Posterior vena cava (tissue), 2 donors: ENCODE data around the gene TGOLN2. TPM values are rescaled to one million over a fixed set of nuclear protein-coding genes. Genes with fewer than 3 reads are reported as not detected.
"Not testable (repeated sequence)": the region's sequence is repeated elsewhere in the genome, so short reads cannot be mapped to it uniquely, and the experiment has no call there.

Experiments
- DNase-seq: peaks from one replicate; pipeline ENCODE4 v3.0.0-alpha.2; 2020; ENCODE audit warnings: low spot score
- intact Hi-C, 2 donors: fragments of 100-400 bp; cut with DNase I; formaldehyde crosslinking; loops; one replicate each; pipeline versions ENCODE4 v1.14.1 to v1.14.2; 2022 to 2023
- long read RNA-seq, 2 donors: library from polyadenylated mRNA; unstranded; transcript quantifications; one replicate each; pipeline ENCODE4 v2.0.0, GENCODE V29; 2020 to 2021
- total RNA-seq, 2 donors: library from RNA; stranded (reverse); fragmentation: NEBNext Ultra II Directional; extraction: Animal tissue kit (Norgen Biotek cat#: 25700); gene quantifications; one replicate each; pipeline ENCODE4 v1.2.1, GENCODE V29; 2021
- donor health status: DM: yes; HTN: yes; CAD: no.
- donor health status: DM: yes; HTN: yes; CAD: no.

TGOLN2 gene
- 100 to 1,000 TPM in 1 of 2 donors, 10 to 100 TPM in 1; 87.2 to 107 TPM for total RNA-seq
- long read RNA-seq, donor 1, full-length matches to known transcripts: 14 of 58 reads
- long read RNA-seq, donor 1, partial matches to known transcripts: 5 of 58 reads
- long read RNA-seq, donor 1, other reads (novel, unspliced or antisense): 39 of 58 reads
- long read RNA-seq, donor 2, full-length matches to known transcripts: 22 of 84 reads
- long read RNA-seq, donor 2, partial matches to known transcripts: 4 of 84 reads
- long read RNA-seq, donor 2, other reads (novel, unspliced or antisense): 58 of 84 reads

DNA sequence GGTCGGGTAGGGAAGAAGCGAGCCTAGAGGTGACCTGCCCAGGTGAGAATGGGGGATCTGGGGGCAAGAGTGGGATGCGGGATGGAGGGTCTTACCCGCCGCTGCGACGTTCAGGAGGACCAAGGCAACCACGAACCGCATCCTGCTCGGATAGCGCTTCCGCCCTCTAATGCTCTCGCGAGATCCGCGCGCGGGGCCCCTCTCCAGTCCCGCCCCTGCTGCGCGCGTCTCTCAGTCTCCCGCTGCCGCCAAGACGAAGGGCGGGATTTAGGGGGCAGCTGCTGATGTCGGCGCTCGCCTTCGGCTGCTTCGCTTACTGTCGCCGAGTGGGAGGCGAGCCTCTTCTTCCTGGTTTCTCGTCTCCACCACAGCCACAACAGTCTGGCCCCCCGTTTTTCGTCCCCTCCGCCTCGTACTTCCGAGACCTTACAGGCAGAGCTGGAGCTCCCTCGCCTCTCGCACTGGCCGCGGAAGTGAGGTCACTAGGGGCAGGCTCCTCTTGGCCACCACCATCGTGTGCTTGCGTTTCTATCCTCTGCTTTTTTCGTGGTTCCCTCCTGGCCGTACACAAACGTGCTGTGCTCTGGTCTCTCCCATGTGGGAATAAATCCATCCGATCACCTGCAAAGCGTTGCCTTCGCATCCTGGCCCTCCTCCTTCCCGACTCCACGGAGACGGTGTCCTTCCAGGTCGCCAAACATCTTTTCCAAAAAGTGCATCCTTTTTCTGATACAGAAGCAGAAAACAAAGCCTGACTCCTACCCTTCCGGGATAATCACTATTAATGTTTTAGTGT is at the start of gene TGOLN2:
Gene TGOLN2, minus strand, starts transcription at position 168 of the 796 bp plus-strand sequence. Its CDS starts 27 bp downstream, at position 141.
- intact Hi-C loops: no loop called here

GRCh38 chr2:85377083-85377482 is 49.3 kb upstream of the TGOLN2 start:
- intact Hi-C loops: no loop called here
- DNase-seq: peak; percentile 42

More for the DNA sequence above, at the start of gene TGOLN2:
- peak; percentile 98 for DNase-seq

DNA sequence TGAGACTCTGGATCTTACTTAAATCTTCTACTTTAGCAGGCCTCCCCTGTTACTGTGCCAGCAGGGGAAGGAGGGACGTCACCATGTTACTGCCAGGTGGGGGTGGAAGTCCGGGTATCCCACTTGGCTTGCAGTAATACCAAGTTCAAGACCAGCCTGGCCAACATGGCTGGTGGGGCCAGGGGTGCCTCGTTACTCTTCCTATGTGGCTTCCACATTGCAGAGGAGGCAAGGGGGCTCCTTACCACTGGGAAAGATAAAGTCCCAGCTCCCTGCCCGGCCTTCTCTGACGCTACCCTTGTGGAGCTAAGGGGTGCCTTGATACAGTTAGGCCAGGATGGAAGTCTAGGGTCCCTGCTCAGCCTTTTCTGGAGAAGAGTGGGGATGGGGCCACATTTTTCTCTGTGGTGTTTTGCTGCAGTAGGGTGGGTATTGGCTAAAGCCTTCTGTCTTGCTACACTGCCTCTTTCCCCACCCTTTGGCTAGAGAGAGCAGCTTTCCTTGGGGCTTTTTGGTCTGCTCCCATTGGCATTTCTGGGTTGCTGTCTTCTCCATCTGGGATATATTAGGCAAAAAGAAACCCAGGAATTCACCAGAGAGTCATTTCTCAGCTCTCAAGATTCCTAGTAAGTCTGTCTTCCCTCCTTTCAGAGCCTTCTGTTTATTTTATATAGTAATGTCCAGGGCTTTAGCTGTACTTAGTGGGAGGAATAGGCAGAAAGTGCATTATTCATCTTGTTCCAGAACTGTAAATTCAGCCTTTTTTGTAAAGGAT is 48.7 kb upstream of the TGOLN2 start:
- peak; percentile 30 for DNase-seq
- intact Hi-C loops: no loop called here

DNA sequence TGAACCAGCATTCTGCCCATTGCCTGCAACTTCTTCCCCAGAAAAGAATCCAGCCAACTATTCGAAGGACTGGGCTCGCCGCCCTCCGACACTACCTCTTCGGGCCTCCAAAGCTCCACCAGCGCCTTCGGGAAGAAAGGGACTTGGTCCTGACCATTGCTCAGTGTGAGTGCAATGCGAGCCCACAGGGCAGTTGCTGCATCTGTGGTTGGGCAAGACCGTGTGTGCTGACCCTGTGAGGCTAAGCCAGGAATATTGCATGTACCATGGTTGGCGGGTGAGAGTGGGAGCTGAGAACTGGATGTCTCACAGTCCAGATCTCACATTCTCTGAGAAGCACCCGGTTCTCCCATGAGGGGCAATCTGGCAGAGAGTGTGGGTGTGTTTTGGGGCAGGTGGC is 43.3 kb upstream of the TGOLN2 start:
- intact Hi-C loops: no loop called here
- no peak for DNase-seq

DNA sequence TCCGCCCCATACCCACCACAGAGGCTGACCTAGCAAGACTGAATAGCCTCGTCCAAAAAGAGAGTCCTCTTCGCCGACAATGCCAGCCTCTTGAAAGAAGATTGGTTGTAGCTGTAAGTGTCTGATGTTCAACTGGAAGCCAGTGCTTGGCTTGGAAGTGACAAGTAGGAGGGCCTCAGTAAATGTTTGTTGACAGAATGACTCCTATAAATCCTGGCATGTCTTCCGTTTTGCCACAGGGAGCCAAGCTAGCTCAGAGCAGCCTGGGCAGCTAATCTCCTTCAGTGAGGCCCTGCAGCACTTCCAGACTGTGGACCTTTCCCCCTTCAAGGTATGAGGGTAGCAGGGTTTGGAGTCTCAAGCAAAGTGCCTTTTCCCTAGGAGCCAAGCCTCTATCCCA is 41.7 kb upstream of the TGOLN2 start:
- DNase-seq: no peak
- intact Hi-C loops: no loop called here

GRCh38 chr2:85368921-85369320 is 41.1 kb upstream of the TGOLN2 start:
- DNase-seq: no peak
- intact Hi-C loops: no loop called here

GRCh38 chr2:85367180-85367579 is 39.4 kb upstream of the TGOLN2 start:
- intact Hi-C loops: no loop called here
- DNase-seq: no peak

- DNase-seq, intact Hi-C loops: not testable (repeated sequence)
Measured at GRCh38 chr2:85362653-85363387, 35.0 kb upstream of the TGOLN2 start.

DNA sequence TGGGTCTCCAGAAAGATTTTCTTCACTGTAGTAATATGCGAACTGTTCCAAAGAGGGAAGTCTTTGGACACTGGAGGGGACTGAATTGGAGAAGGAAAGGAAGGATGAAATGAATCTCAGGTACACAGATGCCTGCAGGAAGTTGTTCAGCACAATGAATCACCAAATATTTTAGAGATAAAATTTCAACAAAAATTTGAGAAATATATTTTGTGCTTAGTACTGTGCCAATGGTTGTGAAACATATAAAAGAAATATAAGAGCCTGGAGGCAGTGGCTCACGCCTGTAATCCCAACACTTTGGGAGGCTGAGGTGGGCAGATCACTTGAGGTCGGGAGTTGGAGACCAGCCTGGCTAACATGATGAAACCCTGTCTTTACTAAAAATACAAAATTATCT is 29.9 kb upstream of the TGOLN2 start:
- intact Hi-C loops: no loop called here
- DNase-seq: no peak

GRCh38 chr2:85356186-85356585 is 28.4 kb upstream of the TGOLN2 start:
- intact Hi-C loops: no loop called here

GRCh38 chr2:85355521-85355920 is 27.7 kb upstream of the TGOLN2 start:
- intact Hi-C loops: no loop called here
- no peak for DNase-seq

More at GRCh38 chr2:85356186-85356585, 28.4 kb upstream of the TGOLN2 start:
- no peak for DNase-seq

GRCh38 chr2:85355073-85355410 is 27.3 kb upstream of the TGOLN2 start:
- intact Hi-C loops: no loop called here
- no peak for DNase-seq

DNA sequence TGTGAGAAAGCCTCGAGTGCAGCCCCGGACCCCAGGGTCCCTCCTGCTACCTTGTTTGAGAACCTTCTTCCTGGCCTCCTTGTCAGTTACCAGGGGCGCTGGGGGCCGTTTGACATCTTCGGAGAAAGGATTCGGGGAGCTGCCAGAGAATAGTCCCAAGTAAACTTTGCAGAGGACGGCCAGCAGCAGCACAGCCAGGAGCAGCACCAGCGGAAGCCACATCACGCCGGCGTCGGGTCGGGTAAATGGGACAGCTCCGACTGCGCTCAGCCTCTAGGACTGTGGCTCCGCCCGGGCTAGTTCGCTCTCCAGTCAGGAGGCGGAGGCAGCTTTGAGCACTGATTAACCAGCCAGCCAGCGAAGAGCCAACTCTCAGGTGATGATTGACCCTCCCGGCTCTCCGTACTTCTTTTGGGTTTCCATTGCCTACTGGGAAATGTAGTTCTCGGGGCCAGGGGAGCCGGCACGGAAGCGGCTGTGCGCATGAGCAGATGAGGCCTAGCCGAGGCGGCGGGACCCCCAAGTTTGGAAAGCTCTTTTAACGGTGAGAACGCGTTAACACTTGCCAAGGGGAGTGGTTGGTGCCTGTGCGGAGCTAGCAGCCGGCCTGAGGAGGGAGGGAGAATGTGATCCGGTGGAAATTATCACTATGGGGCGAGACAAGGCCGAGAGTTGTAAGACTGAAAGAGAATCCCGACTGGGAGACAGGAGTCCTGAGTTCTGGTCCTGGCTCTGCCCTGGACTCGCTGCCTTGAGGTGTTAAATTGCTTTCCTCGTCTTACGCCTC is 26.7 kb upstream of the TGOLN2 start, which contains the start of the genes ELMOD3 and RETSAT:
Gene ELMOD3, plus strand, starts transcription at position 484 of the 787 bp plus-strand sequence. CDS start 2,430 bp downstream, outside the sequence.
Gene RETSAT, minus strand, starts transcription at position 243 of the 787 bp plus-strand sequence. Its CDS starts 21 bp downstream, at position 222.
- intact Hi-C loops: no loop called here
- peak; percentile 98 for DNase-seq

DNA sequence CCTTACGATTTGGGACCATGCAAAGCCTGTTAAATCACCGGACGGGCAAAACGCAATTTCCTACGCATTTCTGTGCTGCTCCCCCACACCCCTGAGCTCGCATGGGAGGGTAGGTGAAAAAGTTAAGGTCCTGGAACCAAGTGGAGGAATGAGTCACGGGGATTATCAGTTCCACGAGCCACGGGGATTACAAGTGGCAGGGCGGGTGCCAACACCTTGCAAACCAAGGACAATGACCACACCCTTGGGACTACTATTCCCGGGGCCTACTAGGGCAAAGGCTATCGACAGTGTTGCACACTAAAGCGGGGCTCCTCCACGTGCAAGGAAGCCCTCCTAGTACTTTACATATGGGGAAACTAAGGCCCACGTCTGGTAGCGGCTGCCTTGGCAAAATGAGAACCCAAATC is 26.1 kb upstream of the TGOLN2 start:
- intact Hi-C loops: no loop called here
- DNase-seq: no peak

DNA sequence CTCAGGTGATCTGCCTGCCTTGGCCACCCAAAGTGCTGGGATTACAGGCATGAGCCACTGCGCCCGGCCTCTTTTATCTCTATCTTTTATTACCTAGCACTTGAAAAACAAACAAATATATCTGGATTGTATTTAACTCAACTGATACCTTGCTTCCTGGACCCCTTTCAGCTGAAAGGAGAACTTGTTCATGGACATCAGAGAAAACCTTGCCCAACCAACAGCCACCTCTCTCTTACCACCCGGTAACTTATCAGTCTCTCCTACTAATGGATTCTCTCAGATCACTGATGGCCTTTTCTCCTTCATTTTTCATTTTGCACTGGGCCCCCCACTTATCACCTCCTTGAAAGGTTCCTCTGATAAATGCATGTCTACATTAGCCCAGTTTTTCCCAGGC is 19.8 kb upstream of the TGOLN2 start:
- intact Hi-C loops: no loop called here
- no peak for DNase-seq

DNA sequence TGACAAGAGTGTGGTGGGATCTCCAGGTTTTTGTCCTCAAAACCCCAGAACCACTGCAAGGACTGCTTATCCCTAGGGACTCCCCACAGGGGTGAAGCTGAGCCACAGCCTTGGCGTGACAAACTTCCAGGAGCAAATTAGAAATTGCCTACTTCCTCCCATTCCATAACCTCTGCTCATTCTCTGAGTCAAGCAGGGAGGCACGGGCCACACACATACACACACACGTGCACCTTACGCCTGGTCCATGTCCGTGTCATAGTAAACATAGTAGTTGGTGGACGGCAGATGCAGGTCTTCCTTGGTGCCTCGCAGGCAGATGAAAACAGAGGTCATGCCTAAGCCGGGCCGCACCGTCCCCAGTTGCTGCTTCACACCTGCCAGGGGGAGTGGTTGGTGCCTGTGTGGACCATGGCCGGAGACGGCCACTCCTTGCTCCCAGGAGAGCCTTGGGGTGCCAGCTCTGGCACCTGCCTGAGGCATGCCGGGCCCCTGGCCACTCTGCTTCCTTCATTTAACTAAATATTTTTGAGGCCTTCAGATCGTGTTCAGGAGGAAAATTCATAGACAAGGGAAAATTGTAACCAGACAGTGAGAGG is 16.7 kb upstream of the TGOLN2 start:
- no peak for DNase-seq
- intact Hi-C loops: no loop called here

GRCh38 chr2:85343207-85343895 is 15.6 kb upstream of the TGOLN2 start:
- intact Hi-C loops: not testable (repeated sequence)

More at GRCh38 chr2:85343207-85343895, 15.6 kb upstream of the TGOLN2 start:
- not testable (repeated sequence) for DNase-seq
